T1000 (cell line): Measurements from ENCODE around the gene ATP2B2.

Source experiments
- DNase-seq: peaks from one replicate; lab custom pipeline; 2025; ENCODE audit warnings: mixed read lengths; lab: John Stamatoyannopoulos, UW

Gene ATP2B2

DNA sequence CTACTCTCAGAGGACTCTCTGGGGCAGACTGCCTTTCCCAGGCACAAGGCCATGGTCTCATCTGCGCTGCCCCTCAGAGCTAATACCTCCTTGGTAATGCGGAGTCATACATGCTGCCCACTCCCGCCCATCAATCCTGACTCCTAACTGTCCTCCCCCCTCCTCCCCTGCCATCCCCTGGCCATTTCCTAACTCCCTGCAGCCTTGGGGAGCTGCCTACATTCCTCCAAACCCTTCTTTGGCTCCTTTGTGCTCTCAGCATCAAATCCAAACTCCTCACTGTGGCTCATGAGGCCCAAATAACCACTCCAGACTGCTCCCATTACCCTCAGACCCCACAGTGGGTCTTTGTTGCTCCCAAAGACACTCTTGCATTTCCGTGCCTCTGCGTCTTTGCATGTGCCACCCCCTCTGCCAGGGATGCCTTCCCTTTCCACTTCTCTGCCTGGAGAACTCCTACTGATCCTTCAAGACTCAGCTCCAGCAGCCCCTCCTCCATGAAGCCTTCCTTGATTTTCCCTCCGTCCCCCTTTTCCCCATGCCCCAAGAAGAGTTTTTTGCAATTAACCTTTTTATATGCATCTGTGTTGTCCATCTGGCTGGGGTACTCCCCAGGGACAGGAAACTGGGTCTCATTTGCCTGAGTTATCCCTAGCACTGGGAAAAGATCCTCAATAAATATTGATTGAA lies 5.5 kb upstream of the ATP2B2 start:
- DNase-seq: no peak

DNA sequence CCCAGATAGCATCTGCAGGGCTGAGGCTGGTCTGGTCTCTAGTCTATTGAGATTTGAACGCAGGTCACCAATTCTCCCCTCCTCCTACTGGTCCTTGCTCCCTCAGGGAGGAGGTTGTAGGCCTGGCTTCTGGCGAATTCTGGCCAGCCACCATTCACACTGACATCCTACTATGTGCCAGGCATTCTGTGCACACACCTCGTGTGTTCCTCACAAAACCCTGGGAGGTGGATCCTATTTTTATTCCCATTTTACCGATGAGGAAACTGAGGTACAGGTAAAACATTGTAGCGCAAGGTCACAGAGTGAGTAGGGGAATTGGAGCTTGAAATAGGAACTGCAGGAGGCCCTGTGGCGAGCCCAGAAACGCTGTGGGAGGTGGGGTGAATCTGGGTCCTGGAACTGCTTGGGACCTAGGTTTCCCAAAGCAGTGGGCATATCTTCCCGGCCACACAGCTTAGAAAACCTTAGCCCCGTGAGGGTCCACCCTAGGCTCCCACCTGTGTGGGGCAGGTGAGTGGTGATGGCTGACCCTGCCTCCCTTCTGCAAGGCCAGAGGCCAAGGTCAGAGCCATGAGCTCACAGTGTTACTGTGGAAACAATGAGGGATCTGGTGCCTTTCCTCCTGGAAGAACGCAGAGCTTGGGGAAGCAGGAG lies 4.8 kb upstream of the ATP2B2 start:
- DNase-seq: no peak

DNA sequence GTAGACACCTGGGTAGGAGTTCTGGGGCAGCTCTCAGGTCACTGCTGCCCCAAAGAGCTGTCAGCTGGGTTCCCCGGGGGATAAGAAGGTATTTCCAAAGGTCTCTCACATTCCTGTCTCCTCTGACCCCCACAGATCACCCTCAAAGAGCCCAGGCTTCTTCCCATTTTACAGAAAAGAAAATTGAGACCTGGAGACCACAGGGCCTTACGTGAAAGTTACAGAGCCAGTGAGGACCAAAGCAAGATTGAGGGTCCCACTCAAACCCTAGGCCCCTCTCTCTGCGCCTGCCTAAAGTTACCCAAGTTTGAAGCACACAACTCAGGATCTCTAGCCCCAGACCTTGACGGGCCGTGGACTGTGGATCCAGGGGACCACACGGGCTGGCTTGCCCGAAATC lies 3.9 kb upstream of the ATP2B2 start:
- DNase-seq: no peak

DNA sequence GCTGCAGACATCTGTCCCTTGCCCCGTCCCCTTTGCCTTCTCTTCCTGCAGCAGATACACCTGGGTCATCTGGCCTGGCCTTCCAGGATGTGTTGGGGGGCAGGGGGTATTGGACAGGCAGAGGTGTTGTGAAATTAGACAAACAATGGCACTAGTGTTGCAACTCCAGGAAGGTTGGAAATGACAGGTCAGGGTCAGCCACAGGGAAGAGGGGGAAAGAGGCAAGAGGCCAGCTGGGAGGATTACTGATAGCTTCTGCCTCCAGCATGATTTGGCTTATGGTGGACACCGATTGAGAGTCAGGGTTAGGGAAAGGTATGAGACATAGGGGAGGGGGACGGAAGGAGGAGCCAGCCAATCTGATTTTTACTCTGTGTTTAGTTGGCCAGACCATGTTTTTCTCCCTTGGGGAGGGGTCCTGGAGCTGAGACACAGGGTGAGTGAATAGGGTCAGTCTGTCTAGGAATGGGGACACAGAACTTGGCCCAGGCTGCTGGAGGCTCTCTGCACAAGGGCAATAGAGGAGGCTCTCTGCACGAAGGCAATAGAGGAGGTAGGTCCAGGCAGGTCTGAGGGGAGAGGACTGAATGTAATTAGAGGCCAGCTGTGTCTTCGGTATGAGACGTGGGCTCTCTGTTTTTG lies 3.4 kb upstream of the ATP2B2 start:
- DNase-seq: no peak

DNA sequence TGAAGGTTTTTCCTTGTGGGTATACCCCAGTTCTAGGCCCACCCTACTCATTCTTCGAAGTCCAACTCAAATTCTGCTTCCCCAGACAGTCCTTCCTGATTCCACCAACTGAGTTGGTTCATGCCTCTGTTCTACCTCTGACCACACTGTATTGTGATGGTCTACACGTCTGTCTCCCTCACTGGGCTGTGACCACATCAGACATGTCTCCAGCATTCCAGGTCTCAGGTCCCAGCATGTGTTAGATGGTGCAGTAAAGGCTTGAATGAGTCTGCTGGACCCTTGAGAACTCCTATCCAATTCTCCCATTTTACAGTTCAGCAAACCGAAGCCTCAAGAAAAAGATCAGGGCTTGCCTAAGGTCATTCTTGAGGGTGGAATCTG lies 2.8 kb upstream of the ATP2B2 start:
- DNase-seq: no peak

DNA sequence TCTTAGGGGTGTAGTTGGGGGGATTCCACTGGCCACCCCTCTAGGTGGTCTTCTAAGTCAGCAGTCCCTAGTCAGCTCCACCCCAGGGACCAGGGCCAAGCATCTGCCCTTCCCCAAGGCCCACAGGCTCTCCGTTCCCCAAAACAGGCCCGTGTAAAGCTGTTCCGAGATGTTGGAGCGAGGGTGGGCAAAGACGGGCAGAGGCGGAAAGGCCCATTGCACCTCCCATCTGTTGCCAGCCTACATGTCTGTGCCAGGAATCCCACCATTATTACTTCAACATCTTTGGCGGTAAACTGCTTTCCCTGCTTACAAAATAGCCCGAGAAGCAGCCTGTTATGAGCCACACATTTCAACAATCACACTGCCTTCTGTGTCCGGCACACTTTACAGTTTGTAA lies 1.9 kb upstream of the ATP2B2 start:
- no peak for DNase-seq

DNA sequence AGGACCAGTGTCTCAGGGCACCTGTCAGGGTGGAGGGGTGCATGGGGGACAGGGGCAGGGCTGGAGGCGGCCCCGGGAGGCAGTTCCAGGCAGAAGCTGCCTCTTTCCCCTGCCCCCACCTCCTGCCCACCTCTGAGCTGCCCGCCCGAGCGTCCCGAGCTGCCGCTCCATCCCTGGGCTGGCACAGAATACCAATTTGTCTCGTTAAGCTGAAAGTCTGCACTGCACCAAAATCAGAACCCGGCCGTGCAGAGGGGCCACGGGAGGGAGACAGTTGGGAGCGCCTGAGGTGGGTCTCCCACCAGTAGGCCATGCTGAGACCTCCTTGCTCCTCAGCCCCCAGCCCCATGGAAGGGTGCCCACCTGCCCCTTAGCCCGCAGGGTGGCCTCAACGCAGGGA lies 1.3 kb upstream of the ATP2B2 start:
- DNase-seq: no peak

DNA sequence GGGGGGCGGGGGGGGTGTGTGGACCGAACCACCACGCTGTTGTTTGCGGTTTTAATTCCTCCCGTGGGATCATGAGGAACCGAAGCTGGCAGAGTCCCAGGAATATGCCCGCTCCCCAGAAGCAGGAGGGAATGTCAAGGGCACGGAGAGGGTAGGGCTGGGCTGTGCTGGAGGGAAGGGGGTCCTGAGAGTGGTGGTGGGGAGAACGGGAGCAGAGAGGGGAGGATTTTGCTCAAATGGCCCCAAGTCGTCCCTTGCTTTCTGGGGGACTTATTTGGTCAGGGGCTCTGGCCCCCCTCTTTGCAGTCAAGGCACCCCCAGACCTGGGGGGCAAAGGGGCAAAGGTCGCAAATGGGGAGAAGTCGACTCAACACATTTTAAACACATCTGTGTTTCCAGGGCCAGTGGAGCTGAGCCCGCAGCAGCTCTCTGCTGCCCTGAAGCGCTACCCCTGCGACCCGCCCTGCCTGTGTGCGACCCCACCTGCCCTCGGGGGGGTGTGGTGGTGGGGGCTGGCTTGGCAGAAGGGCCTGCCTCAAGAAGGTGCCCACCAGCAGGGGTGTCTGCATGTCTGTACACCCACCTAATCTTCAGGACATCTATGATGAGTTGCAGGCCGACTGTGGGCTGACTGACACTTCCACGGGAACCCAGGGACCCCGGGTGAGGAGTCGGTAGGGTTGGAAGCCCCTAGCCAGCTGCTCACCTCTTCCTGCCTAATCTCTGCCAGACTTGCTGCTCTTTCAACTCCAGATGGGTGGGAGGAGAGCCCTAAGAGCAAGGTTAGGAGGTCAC lies 602 bp upstream of the ATP2B2 start:
- no peak for DNase-seq

DNA sequence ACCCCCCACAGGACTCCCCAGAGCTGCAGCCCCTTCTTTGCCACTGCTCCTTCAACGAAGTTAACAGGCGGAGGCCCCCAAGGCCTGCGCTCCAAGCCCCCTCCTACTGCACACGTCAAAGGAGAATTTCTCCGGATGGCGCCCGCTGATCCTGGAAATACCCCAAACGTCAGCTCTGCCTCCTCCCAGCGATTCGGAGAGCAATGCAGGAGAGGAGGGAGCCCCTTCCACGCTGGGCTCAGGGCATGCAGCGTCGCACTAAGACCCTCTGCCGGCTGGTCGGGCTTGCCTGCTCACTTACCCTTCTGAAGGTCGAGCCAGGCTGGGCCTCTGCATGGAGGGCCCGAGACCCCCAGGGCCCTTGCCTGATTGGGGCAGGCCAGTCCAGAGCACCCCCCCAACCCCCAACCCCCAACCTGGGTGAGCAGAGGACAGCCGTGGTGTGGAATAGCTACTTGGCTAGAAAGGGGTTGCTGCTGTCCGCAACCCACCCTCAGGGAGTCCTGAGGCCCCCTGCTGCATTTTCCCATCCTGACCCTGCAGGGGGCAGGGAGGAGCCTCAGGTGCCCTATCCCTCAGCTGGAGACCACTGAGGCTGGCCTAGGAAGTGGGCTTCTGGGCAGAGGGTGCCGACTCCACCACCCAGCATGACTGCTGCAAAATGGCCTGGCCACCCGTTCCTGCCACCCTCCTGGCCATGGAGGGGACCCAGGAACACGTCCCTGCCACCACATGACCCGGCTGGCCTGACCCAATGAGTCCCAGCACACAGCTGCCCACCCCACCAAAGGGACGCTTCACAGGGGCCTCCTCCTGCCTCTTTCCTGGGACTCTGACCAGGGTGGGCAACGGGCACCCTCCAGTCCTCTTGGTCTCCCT lies 976 bp downstream of the ATP2B2 start:
- no peak for DNase-seq

DNA sequence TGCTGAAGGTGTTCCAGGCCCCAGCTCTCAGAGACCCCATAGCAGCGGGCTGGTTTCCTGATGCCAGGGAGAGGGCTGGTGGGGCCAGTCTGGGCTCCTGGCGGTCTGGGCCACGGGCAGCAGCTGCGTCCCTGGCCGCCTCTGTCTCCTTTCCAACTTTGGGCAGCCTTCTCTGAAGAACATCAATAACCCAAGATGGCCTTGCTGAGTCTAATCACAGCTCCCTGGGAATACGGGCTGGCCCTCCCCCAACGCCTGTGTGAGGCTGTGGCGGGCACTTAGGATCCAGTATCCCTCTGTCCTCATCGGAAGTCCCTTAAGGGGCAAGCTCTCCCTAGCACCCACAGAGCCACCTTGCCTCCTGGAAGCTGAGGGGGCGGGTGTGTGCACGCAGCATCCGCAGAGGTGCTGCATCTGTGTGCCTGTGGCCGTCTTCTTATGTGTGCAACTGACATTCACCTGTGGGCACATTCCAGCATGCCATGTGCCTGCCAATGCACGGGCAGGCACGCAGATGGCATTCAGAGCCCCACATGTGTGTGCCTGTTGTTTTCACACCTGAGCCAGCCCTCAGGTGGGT lies 2.1 kb downstream of the ATP2B2 start:
- no peak for DNase-seq

DNA sequence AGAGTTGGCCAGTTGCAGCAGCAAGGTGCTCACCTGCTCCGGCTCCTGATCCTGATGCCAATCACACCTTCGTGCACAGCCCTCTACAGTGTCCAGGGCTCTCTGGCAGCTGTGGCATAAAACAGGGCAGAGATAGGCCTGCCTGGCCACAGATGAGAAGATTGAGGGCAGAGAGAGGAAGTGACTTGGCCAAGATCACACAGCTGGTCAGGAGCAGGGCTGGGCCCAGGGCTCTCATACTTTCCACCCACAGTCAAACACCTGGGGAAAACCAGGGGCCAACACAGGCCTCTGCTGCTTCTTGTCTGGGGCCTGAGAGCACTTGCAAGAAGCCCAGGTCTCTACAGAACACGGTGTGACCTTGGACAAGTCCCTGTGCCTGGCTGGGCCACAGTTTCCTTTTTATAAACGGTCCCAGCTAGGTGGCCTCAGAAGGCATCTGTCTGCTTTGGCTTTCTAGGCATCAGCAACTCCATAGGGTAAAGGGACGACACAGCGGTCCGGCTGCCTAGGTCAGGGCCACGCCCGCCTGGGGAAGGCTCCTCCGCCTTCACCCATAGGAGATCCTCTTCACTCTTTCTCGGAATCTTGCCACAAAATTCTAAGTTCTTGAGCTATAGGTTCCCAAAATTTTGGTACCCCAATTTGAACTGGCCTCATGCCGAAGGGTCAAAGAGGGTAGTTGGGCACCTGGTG lies 3.1 kb downstream of the ATP2B2 start:
- no peak for DNase-seq

DNA sequence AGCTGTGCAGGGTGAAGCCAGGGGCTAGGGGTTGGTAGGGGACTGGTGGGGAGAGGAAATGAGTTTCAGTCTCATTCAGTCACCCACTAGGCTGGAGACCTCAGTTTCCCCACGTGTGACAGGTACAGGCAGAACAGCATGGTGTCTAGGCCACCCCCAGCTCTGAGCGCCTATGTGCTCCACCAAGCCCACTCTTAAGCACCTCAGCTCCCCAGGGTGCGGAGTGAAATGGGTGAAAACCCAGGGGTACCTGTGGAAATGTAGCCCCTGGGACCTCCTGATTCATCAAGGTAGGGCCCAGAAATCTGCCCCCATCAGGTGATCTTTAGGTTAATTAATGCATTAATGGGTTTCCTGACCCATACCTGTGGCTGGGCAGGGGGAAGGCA lies 3.7 kb downstream of the ATP2B2 start:
- no peak for DNase-seq

DNA sequence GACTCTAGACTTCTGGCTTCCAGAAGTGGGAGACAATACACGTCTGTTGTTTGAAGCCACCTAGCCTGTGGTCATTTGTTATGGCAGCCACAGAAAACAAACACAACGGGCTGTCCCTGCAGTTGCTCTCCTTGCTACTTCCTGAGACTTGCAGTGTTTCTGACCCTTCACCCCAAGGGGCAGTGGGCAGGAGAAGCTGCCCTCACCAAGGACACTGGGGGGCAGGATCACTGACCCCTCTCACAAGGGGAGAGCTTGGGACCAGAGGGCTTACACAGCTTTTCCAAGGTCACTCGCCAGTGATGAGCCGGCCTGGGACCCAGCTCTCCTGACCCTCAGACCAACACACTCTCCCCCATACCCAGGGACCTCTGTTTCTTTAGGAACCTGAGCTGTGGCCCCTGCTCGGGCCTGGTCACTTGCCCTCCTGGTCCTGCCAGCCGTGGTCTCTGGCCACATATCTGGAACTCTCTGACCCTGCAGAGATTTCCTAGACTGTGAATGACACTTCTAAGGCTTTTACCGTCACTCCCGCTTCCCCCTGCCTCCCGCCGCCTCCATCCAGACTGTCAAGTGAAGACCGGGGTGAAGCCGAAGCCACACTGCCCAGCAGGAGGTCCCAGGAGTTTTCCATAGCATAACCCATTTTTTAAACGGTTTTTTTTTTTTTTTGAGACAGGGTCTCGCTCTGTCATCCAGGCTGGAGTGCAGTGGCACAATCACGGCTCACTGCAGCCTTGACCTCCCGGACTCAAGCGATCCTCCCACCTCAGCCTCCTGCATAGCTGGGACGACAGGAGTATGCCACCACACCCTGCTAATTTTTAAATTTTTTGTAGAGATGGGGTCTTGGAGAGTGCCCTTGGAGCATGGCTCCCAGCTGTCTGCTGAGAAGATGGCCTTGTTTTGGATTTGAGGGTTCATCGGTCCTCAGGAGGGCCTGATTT lies 4.4 kb downstream of the ATP2B2 start:
- DNase-seq: no peak

DNA sequence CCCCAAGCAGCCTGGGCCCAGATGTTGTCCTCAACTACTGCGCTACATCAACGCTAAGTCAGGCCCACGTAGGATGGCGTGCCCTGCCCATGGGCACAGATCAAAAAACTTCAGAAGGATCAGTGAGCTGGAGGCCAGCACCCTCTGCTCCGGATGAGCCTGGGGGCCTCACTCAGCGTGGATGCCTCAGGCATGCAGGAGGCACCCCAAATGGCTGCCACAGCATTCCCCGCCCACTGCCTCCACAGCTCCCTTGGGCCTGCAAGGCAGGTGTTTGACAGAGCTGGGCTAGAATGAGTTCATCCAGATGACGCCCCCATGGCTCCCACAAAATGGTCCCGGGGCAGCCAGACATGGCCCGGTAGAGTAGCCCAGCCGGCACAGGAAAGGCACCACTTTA lies 7.1 kb downstream of the ATP2B2 start:
- no peak for DNase-seq

DNA sequence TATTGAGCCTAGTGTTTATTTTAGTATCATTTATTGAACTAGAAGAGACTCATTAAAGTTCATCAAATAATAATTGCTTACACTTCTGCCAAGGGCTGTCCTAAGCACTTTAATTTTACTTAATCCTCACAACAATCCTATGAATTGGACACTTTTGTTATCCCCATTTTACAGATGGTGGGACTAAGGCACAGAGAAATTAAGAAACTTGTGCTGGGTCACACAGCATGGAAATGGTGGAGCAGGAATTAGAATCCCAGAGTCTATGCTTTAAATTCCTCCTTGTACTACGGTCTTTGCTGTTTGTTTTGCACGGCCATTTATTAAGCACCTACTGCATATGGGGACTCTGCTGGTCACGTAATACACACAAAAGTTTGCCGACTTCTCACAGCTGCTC lies 7.9 kb downstream of the ATP2B2 start:
- no peak for DNase-seq

DNA sequence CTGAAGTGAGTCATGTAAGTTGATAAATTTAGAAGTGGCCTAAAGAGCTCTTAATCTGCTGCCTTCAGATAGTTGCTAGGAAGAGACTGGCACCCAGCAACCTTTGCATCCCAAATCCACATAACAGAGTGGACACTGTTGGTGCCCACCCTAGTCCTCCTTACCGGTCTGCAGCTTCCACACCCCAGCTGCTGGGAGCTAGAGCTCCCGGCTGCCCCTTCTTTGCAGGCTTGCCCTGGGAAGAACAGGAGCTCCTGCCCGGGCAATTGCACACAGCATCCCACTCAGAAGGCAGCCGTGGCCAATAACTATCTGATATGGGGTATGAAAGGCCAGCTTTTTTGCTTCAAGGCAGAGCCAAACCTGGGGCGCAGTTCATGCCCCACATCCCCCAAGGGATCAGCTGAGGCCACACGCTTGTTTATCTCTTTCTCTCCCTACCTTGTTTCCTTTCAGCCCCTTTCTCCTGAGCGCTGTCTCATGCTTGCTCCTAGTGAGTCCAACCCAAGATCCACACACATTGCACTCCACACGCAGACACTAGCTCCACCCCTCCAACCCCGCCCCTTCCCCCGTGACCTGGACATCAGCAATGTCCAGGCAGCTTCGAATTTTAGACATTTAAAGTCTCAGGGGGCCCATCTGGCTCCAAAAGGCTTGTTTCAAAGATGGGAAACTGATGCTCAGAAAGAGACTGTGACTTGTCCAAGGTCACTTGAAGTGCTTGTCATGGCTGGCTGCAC lies 9.1 kb downstream of the ATP2B2 start:
- DNase-seq: no peak

DNA sequence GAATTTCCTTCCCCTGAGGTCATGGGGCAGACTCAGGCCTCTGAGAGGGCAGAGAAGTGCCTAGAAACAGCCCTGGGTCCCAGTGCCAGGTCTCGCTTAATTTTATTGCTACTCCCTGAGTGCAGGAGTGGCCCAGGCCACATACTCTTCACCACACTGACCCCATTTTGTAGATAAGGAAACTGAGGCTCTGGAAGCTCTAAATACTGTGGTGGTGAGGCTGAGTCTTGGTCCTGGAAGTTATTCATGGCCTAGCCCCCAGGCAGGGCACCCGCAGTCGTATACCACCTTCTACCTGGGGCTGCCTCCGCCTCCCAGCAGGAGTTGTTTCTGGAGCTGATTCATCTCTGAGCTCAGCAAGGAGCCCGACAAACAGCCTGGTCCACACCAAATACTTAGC lies 9.8 kb downstream of the ATP2B2 start:
- no peak for DNase-seq

DNA sequence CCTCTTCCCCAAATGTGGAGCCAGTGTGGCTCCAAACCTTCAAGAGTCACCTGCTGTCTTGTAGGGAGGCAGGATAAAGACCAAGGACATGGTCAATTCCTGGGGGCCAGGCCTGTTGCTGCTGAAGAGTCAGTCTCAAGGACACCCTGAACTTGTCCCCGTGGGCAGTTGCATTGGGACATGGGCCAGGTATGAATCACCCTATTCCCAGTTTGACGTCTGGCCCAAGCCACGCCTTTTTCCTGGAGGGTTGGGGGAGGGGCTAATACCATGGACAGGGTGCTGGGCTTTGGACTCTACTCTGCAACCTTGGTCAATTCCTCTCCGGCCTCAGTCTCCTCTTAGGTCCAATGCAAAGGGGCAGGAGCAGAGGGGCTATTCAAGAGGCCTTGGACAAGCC lies 10.4 kb downstream of the ATP2B2 start:
- no peak for DNase-seq

DNA sequence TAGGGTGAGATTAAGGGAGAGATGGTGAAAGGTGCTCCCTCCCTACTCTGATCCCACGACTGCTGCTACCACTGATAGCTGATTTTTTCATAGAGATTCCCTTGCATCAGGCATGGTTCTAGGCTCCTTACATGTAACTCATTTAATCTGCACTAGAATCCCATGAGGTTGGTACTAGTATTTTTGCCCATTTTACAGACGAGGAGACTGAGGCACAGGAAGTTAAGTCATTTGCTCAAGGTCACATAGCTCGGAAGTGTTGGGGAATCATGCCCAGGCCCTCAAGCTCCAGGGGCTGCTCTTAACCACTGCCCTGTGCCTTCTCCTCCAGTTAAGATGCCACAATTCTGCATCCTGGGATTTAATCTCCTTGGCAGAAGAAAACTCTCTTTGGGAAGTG lies 11.2 kb downstream of the ATP2B2 start:
- DNase-seq: no peak
